Keratinocyte (primary cell): Measurements from ENCODE around the gene MZB1. TPM values are rescaled to one million over a fixed set of nuclear protein-coding genes. Genes with fewer than 3 reads are reported as not detected.

Source experiments
- DNase-seq: peaks from one replicate; pipeline ENCODE4 v3.0.0-alpha.2; 2011; ENCODE audit warnings: low read depth, missing footprints, low spot score
- FAIRE-seq: peaks from 2 replicates; lab custom pipeline; 2011; peaks lifted over from hg19 to GRCh38; lab: Jason Lieb, UNC
- H2AFZ ChIP-seq: 2 replicates; pipeline ENCODE4 v1.6.0; 2012; ENCODE audit warnings: low read length, control low read depth, inconsistent platforms; ENCODE audit not compliant: control insufficient read depth
- H3K27ac ChIP-seq: 2 replicates; pipeline ENCODE4 v1.5.1; 2011; ENCODE audit warnings: low read length; ENCODE audit not compliant: control insufficient read depth, insufficient read depth
- H3K27me3 ChIP-seq: 3 replicates; pipeline ENCODE4 v1.6.0; 2011; ENCODE audit warnings: low read length; ENCODE audit not compliant: control insufficient read depth, insufficient read depth; ENCODE audit errors: extremely low read depth
- H3K36me3 ChIP-seq, 2 experiments: 2 replicates in 1 of 2; 3 replicates in 1 of 2; pipeline ENCODE4 v1.5.1; 2011; ENCODE audit warnings: low read length in 2 of 2, mild to moderate bottlenecking in 1 of 2; ENCODE audit not compliant: control insufficient read depth in 2 of 2, insufficient read depth in 2 of 2; ENCODE audit errors: extremely low read depth in 1 of 2
- H3K4me1 ChIP-seq: 3 replicates; pipeline ENCODE4 v1.5.1; 2011; ENCODE audit warnings: low read length; ENCODE audit not compliant: control insufficient read depth, insufficient read depth; ENCODE audit errors: extremely low read depth
- H3K4me2 ChIP-seq: 3 replicates; pipeline ENCODE4 v1.6.0; 2011; ENCODE audit warnings: low read depth, low read length; ENCODE audit not compliant: control insufficient read depth, insufficient read depth; ENCODE audit errors: extremely low read depth
- H3K4me3 ChIP-seq, 3 experiments: fragments of 200-600 bp in 1 of 3; sonication (generic) in 1 of 3; 2 replicates in 2 of 3; 3 replicates in 1 of 3; pipeline ENCODE4 v1.5.1; 2011 to 2016; ENCODE audit warnings: low read length in 3 of 3, mild to moderate bottlenecking in 3 of 3, control low read depth in 2 of 3, inconsistent platforms in 1 of 3, low read depth in 1 of 3, mixed read lengths in 1 of 3, mixed run types in 1 of 3, moderate library complexity in 1 of 3; ENCODE audit not compliant: control insufficient read depth in 2 of 3, insufficient read depth in 2 of 3; ENCODE audit errors: extremely low read depth in 1 of 3
- H3K79me2 ChIP-seq: 2 replicates; pipeline ENCODE4 v1.6.0; 2012; ENCODE audit warnings: low read length; ENCODE audit not compliant: control insufficient read depth, insufficient read depth
- H3K9ac ChIP-seq: 3 replicates; pipeline ENCODE4 v1.6.0; 2011; ENCODE audit warnings: low read length; ENCODE audit not compliant: control insufficient read depth, insufficient read depth; ENCODE audit errors: extremely low read depth
- H3K9me1 ChIP-seq: 3 replicates; pipeline ENCODE4 v1.6.0; 2011; ENCODE audit warnings: low read length; ENCODE audit not compliant: control insufficient read depth, insufficient read depth; ENCODE audit errors: extremely low read depth
- H3K9me3 ChIP-seq: 2 replicates; pipeline ENCODE4 v1.5.1; 2012; ENCODE audit warnings: low read depth, low read length; ENCODE audit not compliant: control insufficient read depth
- H4K20me1 ChIP-seq: 3 replicates; pipeline ENCODE4 v1.6.0; 2011; ENCODE audit warnings: low read length; ENCODE audit not compliant: control insufficient read depth, insufficient read depth; ENCODE audit errors: extremely low read depth
- EZH2 ChIP-seq: IDR thresholded peaks from one replicate; pipeline ENCODE4 v1.6.1; 2012; ENCODE audit warnings: inconsistent platforms, mild to moderate bottlenecking, low read length, moderate library complexity
- dilution Hi-C: fragments of 300-500 bp; cut with MboI; formaldehyde crosslinking; loops from one replicate; pipeline ENCODE4 v1.7.0; 2020; ENCODE audit warnings: low sequenced_read_pairs; ENCODE audit not compliant: extremely low pct_ligation_motif_present
- polyA plus RNA-seq, 5 experiments: library from polyadenylated mRNA; depleted of rRNA in 3 of 5; stranded (reverse) in 3 of 5; stranded (forward) in 1 of 5; unstranded in 1 of 5; fragments of >200 nt; gene quantifications; 1 replicate in 1 of 5; 2 replicates in 3 of 5; 3 replicates in 1 of 5; pipeline versions ENCODE4 v1.2.1 to v1.2.3, GENCODE V29; 2011 to 2012; ENCODE audit warnings: missing spikeins in 2 of 5, low read depth in 1 of 5, low replicate concordance in 1 of 5
- TF ChIP-seq, protein P1 (sequence below), 3 experiments: IDR thresholded peaks in 1 of 3; conservative IDR thresholded peaks in 1 of 3; optimal IDR thresholded peaks in 1 of 3; 2 replicates in 2 of 3; 3 replicates in 1 of 3; pipeline versions ENCODE3 to v1.5.1; 2011; ENCODE audit warnings: low read length in 3 of 3, mild to moderate bottlenecking in 3 of 3, moderate library complexity in 2 of 3, control low read depth in 1 of 3, inconsistent platforms in 1 of 3; ENCODE audit not compliant: insufficient read depth in 2 of 3; ENCODE audit errors: extremely low read depth in 1 of 3

The MZB1 gene
- polyA plus RNA-seq, 1 donor (not counting 4 experiments of a cell fraction or from before 2014, with no cell fraction given): not detected

GRCh38 chr5:139341187-139341688 is 48.5 kb downstream of the MZB1 start:
- peak overlapping the region; percentile 82 for H2AFZ ChIP-seq
- FAIRE-seq (peak; percentile 32), DNase-seq (no peak)
- H3K4me1 ChIP-seq: peaks cover 13% of the 10 kb centered on the region
- H3K79me2 ChIP-seq: peaks cover 45% of the 10 kb centered on the region
- TF ChIP-seq, protein P1, sequence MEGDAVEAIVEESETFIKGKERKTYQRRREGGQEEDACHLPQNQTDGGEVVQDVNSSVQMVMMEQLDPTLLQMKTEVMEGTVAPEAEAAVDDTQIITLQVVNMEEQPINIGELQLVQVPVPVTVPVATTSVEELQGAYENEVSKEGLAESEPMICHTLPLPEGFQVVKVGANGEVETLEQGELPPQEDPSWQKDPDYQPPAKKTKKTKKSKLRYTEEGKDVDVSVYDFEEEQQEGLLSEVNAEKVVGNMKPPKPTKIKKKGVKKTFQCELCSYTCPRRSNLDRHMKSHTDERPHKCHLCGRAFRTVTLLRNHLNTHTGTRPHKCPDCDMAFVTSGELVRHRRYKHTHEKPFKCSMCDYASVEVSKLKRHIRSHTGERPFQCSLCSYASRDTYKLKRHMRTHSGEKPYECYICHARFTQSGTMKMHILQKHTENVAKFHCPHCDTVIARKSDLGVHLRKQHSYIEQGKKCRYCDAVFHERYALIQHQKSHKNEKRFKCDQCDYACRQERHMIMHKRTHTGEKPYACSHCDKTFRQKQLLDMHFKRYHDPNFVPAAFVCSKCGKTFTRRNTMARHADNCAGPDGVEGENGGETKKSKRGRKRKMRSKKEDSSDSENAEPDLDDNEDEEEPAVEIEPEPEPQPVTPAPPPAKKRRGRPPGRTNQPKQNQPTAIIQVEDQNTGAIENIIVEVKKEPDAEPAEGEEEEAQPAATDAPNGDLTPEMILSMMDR (optimal IDR thresholded peaks at IDR 0.05 in 1 of 3, IDR thresholded peaks at IDR 0.05 in 1 of 3, conservative IDR thresholded peaks at IDR 0.05 in 1 of 3; ENCODE audit: extremely low read depth in 1 of 3, insufficient read depth in 2 of 3, low read length in 3 of 3): no peak
- TF ChIP-seq EZH2: no peak
- peaks cover 9% of the 10 kb centered on the region for H4K20me1 ChIP-seq
- dilution Hi-C loops: no loop called here
- H3K27ac ChIP-seq: peak overlapping the region; percentile 6
- peak overlapping the region; percentile 96 for H3K4me2 ChIP-seq
- H3K9me1 ChIP-seq: no peaks in the 10 kb centered on the region
- no peaks in the 10 kb centered on the region for H3K36me3 ChIP-seq
- H3K27me3 ChIP-seq: no peaks in the 10 kb centered on the region
- H3K4me3 ChIP-seq: peak overlapping the region; percentile 73 to 95 (median 86)
- H3K9ac ChIP-seq: peak overlapping the region; percentile 89
- no peaks in the 10 kb centered on the region for H3K9me3 ChIP-seq

GRCh38 chr5:139340051-139340450 is 49.7 kb downstream of the MZB1 start:
- TF ChIP-seq EZH2: no peak
- Histone ChIP-seq H3K4me3 (no peak overlapping the region), H3K36me3 (no peaks in the 10 kb centered on the region), H3K27ac (no peak overlapping the region), H3K9me3 (no peaks in the 10 kb centered on the region), H4K20me1 (peaks cover 9% of the 10 kb centered on the region), H2AFZ (no peak overlapping the region), H3K79me2 (peaks cover 34% of the 10 kb centered on the region), H3K9me1 (no peaks in the 10 kb centered on the region), H3K4me1 (peaks cover 13% of the 10 kb centered on the region), H3K9ac (no peak overlapping the region), H3K27me3 (no peaks in the 10 kb centered on the region), H3K4me2 (no peak overlapping the region)
- dilution Hi-C loops: no loop called here
- no peak for DNase-seq
- no peak for FAIRE-seq

Other genes with a start within 250 kb of the MZB1 start
- gene SIL1, start 191.5 kb downstream of the MZB1 start, polyA plus RNA-seq: 39.9 to 48.2 TPM (median 45.4 TPM) in 3 replicates
- gene MATR3, start 96.2 kb downstream of the MZB1 start, polyA plus RNA-seq: 81.6 to 122 TPM (median 82.8 TPM) in 3 replicates
- gene PAIP2, start 48.1 kb downstream of the MZB1 start, polyA plus RNA-seq: 31.0 to 65.6 TPM (median 43.8 TPM) in 3 replicates
- 0.03 TPM in 1 of 3 replicates, not detected in the others for gene SLC23A1, start 6.6 kb downstream of the MZB1 start, polyA plus RNA-seq
- 0.22 to 0.32 TPM (median 0.26 TPM) in 3 replicates for gene PROB1, start 5.2 kb upstream of the MZB1 start, polyA plus RNA-seq
- 2.7 to 4.9 TPM (median 4.0 TPM) in 3 replicates for gene SPATA24, start 14.2 kb upstream of the MZB1 start, polyA plus RNA-seq
- gene DNAJC18, start 49.6 kb upstream of the MZB1 start, polyA plus RNA-seq: 3.0 to 6.6 TPM (median 3.6 TPM) in 3 replicates
- not detected in 3 replicates for gene ECSCR, start 72.8 kb upstream of the MZB1 start, polyA plus RNA-seq
- gene SMIM33, start 81.1 kb upstream of the MZB1 start, polyA plus RNA-seq: not detected in 3 replicates
- 25.2 to 38.1 TPM (median 26.0 TPM) in 3 replicates for gene STING1, start 92.8 kb upstream of the MZB1 start, polyA plus RNA-seq
- 49.8 to 127 TPM (median 65.7 TPM) in 3 replicates for gene UBE2D2, start 171.4 kb upstream of the MZB1 start, polyA plus RNA-seq